ENCODE measurements around the gene SOX3.

- TF ChIP-seq SP1 (IDR thresholded peaks at IDR 0.05) (no peak), BHLHE40 (IDR thresholded peaks at IDR 0.05; ENCODE audit: borderline replicate concordance) (no peak), FOXA1 (IDR thresholded peaks at IDR 0.05) (no peak), HDGF (IDR thresholded peaks at IDR 0.05; ENCODE audit: borderline replicate concordance) (no peak), NFRKB (IDR thresholded peaks at IDR 0.05) (no peak), CTBP1 (IDR thresholded peaks at IDR 0.05; ENCODE audit: borderline replicate concordance) (no peak), ARNT (IDR thresholded peaks at IDR 0.05) (no peak)
- TF ChIP-seq, protein P1, sequence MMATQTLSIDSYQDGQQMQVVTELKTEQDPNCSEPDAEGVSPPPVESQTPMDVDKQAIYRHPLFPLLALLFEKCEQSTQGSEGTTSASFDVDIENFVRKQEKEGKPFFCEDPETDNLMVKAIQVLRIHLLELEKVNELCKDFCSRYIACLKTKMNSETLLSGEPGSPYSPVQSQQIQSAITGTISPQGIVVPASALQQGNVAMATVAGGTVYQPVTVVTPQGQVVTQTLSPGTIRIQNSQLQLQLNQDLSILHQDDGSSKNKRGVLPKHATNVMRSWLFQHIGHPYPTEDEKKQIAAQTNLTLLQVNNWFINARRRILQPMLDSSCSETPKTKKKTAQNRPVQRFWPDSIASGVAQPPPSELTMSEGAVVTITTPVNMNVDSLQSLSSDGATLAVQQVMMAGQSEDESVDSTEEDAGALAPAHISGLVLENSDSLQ (IDR thresholded peaks at IDR 0.05), result no peak
These were observed 1.0 kb downstream of the SOX3 start for GRCh38 chrX:140503714-140504351.
